GM19035 (cell line): ENCODE results near the gene ZNF143.
"Not testable (repeated sequence)": the region's sequence is repeated elsewhere in the genome, so short reads cannot be mapped to it uniquely, and the experiment has no call there.

Source experiments
- ATAC-seq: cut with Tn5 transposase; IDR thresholded peaks from one replicate; pipeline ENCODE4 v1.9.1; 2021; ENCODE audit not compliant: unreplicated experiment

Gene ZNF143

GRCh38 chr11:9495803-9496514 lies 35.1 kb downstream of the ZNF143 start:
- no peak for ATAC-seq

- no peak for ATAC-seq
These were observed 37.8 kb downstream of the ZNF143 start for GRCh38 chr11:9498457-9499078.

- ATAC-seq: peak; percentile 58
These were observed 45.9 kb downstream of the ZNF143 start for GRCh38 chr11:9506489-9507276.

- no peak for ATAC-seq
These were observed 46.4 kb downstream of the ZNF143 start for GRCh38 chr11:9507277-9507580.

GRCh38 chr11:9509041-9509440 lies 48.2 kb downstream of the ZNF143 start:
- no peak for ATAC-seq

GRCh38 chr11:9512370-9513019 lies 51.7 kb downstream of the ZNF143 start:
- no peak for ATAC-seq

GRCh38 chr11:9514576-9514975 lies 53.8 kb downstream of the ZNF143 start:
- not testable (repeated sequence) for ATAC-seq

GRCh38 chr11:9516113-9516512 lies 55.3 kb downstream of the ZNF143 start:
- no peak for ATAC-seq

- ATAC-seq: no peak
These were observed 58.1 kb downstream of the ZNF143 start for GRCh38 chr11:9518835-9519410.

- no peak for ATAC-seq
These were observed 63.2 kb downstream of the ZNF143 start for GRCh38 chr11:9524001-9524400.

GRCh38 chr11:9525116-9525515 lies 64.3 kb downstream of the ZNF143 start:
- ATAC-seq: no peak

- no peak for ATAC-seq
These were observed 66.8 kb downstream of the ZNF143 start for GRCh38 chr11:9527481-9528135.

- no peak for ATAC-seq
These were observed 67.3 kb downstream of the ZNF143 start for GRCh38 chr11:9528136-9528501.

GRCh38 chr11:9528573-9529333 lies 67.9 kb downstream of the ZNF143 start:
- no peak for ATAC-seq

GRCh38 chr11:9529334-9529650 lies 68.5 kb downstream of the ZNF143 start:
- ATAC-seq: no peak

GRCh38 chr11:9530020-9530621 lies 69.3 kb downstream of the ZNF143 start:
- no peak for ATAC-seq

GRCh38 chr11:9530901-9531625 lies 70.3 kb downstream of the ZNF143 start:
- ATAC-seq: no peak

- no peak for ATAC-seq
These were observed 72.2 kb downstream of the ZNF143 start for GRCh38 chr11:9533058-9533457.
